Right ventricle myocardium superior (tissue), 1 donor: ENCODE data around the gene FARS2. TPM values are rescaled to one million over a fixed set of nuclear protein-coding genes. Genes with fewer than 3 reads are reported as not detected.
"Not testable (repeated sequence)": the region's sequence is repeated elsewhere in the genome, so short reads cannot be mapped to it uniquely, and the experiment has no call there.

Source experiments
- ATAC-seq: fragments of 200-7000 bp; cut with Tn5 transposase; one replicate; pipeline ENCODE4 v1.9.1; 2020; ENCODE audit warnings: mild to moderate bottlenecking; ENCODE audit not compliant: poor library complexity
- DNase-seq: peaks from one replicate; pipeline ENCODE4 v3.0.0-alpha.2; 2020
- intact Hi-C: fragments of 100-400 bp; cut with DNase I; formaldehyde crosslinking; loops from one replicate; pipeline ENCODE4 v1.11.2; 2022
- total RNA-seq: library from RNA; stranded (reverse); fragmentation: NEBNext Ultra II Directional; extraction: Animal tissue kit (Norgen Biotek cat#: 25700); gene quantifications from one replicate; pipeline ENCODE4 v1.2.1, GENCODE V29; 2021
- donor health status: DM: no; HTN: yes; CAD: no; lungs with severe emphysema.

The FARS2 gene
- total RNA-seq, 1 donor from 2014 or later = 20.8 TPM

- ATAC-seq = peak; percentile 88
- DNase-seq = peak; percentile 48
- intact Hi-C loops = no loop called here
Measured at GRCh38 chr6:5653801-5654200, 392.5 kb downstream of the FARS2 start.

- DNase-seq = no peak
- ATAC-seq = no peak
- intact Hi-C loops = no loop called here
Measured at GRCh38 chr6:5656226-5656625, 394.9 kb downstream of the FARS2 start.

- intact Hi-C loops, ATAC-seq, DNase-seq: not testable (repeated sequence)
Measured at GRCh38 chr6:5656695-5657094, 395.4 kb downstream of the FARS2 start.

- DNase-seq (no peak), ATAC-seq (no peak)
- intact Hi-C loops = no loop called here
Measured at GRCh38 chr6:5657684-5658430, 396.5 kb downstream of the FARS2 start.

GRCh38 chr6:5659467-5659866 is 398.2 kb downstream of the FARS2 start:
- no peak for ATAC-seq
- DNase-seq = no peak
- intact Hi-C loops = no loop called here

- no peak for ATAC-seq
- no peak for DNase-seq
- intact Hi-C loops = no loop called here
Measured at GRCh38 chr6:5660772-5661171, 399.5 kb downstream of the FARS2 start.

GRCh38 chr6:5662797-5663196 is 401.5 kb downstream of the FARS2 start:
- intact Hi-C loops = no loop called here
- ATAC-seq (no peak), DNase-seq (no peak)

GRCh38 chr6:5663259-5663658 is 401.9 kb downstream of the FARS2 start:
- no peak for ATAC-seq
- intact Hi-C loops = no loop called here
- no peak for DNase-seq

GRCh38 chr6:5663739-5664138 is 402.4 kb downstream of the FARS2 start:
- DNase-seq = no peak
- no peak for ATAC-seq
- intact Hi-C loops = no loop called here

GRCh38 chr6:5664149-5664548 is 402.8 kb downstream of the FARS2 start:
- ATAC-seq = no peak
- DNase-seq = no peak
- intact Hi-C loops = no loop called here

GRCh38 chr6:5665173-5665572 is 403.9 kb downstream of the FARS2 start:
- intact Hi-C loops = no loop called here
- ATAC-seq (no peak), DNase-seq (no peak)

- DNase-seq = no peak
- intact Hi-C loops = no loop called here
- no peak for ATAC-seq
Measured at GRCh38 chr6:5665667-5666066, 404.4 kb downstream of the FARS2 start.

- intact Hi-C loops = no loop called here
- DNase-seq (no peak), ATAC-seq (no peak)
Measured at GRCh38 chr6:5666695-5667094, 405.4 kb downstream of the FARS2 start.

- intact Hi-C loops = no loop called here
- ATAC-seq = no peak
- DNase-seq = no peak
Measured at GRCh38 chr6:5667737-5668136, 406.4 kb downstream of the FARS2 start.

- DNase-seq (no peak), ATAC-seq (no peak)
- intact Hi-C loops = no loop called here
Measured at GRCh38 chr6:5670381-5670780, 409.1 kb downstream of the FARS2 start.

GRCh38 chr6:5670811-5671561 is 409.7 kb downstream of the FARS2 start:
- intact Hi-C loops = no loop called here
- ATAC-seq = peak; percentile 66
- peak; percentile 47 for DNase-seq

GRCh38 chr6:5671601-5672559 is 410.6 kb downstream of the FARS2 start:
- intact Hi-C loops = no loop called here
- ATAC-seq (no peak), DNase-seq (no peak)

GRCh38 chr6:5672581-5673011 is 411.3 kb downstream of the FARS2 start:
- intact Hi-C loops = no loop called here
- ATAC-seq = peak; percentile 58

More at GRCh38 chr6:5672581-5673011, 411.3 kb downstream of the FARS2 start:
- no peak for DNase-seq
